ENCODE measurements around the gene RING1.

Gene RING1

DNA sequence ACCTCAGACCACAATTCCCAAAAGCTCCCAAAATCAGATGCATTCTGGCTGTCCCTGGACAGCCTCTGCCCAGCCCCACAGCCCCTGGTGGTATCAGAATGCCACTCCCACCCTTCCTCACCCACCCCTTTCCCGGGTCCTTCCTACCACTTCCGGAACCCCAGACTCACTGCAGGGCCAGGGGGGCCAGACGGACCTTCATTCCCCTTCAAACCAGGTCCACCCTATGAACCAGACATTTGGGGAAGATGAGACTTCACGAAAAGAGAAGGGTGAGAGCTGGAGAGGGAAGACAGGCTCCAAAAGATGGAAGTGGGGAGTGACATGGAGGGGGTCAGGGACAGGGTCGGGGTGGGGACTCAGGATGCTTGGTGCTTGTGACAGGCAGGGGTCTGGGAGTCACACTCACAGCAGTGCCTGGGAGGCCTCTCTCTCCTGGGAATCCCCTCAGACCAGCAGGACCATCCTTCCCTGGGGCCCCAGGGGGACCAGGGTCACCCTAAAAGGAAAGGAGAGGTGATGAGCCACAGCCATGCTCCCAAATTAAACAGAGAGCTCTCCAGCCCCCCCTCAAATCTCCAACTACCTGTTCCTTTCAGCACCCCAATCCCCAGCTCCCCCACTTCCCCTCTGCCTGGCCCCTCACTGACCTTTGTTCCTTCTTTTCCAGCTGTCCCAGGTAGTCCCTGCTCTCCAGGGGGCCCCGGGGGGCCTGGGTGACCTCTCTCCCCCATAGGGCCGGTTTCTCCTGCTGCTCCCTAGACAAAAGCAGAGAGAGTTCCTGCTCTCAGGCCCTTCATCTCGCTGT is 36.2 kb upstream of the RING1 start:
- in situ Hi-C loops (cut with MboI; ENCODE audit: low sequenced_read_pairs): no loop called here

DNA sequence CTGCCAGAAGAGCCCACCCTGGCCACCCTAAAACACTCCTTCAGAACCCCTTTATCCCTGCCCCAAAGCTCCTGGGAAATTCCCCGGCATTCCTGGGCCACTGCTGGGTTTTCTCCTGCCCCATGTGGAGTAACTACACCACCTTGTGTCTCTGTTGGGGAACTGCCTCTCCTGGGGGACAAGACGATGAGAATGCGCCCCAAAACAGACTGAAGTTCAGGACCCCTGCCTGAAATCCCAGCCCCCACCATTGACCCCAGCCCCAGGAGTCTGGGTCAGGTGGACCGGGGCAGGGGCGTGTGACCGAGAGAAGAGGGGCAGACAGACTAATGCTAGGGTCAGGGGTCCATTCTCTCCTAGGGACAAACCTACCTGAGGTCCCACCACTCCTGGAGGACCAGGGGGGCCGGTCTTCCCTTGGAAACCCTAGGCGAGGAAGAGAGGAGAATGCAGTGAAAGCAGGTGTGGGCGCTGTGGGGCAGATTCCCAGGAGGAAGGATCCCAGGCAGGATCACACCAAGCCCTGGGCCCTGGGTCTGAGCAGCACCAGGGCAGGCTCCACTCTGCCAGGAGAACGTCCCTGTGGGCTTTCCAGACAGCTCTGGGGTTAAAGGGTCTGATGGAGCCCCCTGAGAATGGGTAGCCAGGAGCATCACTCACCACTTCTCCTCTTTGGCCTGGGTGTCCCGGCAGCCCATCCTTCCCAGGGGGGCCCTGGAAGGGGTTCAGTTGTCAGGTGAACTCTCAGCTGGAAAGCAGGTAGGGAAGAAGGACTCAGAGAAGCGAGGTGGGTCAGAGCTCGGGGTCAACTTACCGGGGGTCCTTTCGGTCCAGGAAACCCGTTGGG is 35.4 kb upstream of the RING1 start:
- in situ Hi-C loops (cut with MboI; ENCODE audit: low sequenced_read_pairs): no loop called here

- in situ Hi-C loops (cut with MboI; ENCODE audit: low sequenced_read_pairs): no loop called here
These were observed 34.6 kb upstream of the RING1 start for GRCh38 chr6:33173535-33174180.

DNA sequence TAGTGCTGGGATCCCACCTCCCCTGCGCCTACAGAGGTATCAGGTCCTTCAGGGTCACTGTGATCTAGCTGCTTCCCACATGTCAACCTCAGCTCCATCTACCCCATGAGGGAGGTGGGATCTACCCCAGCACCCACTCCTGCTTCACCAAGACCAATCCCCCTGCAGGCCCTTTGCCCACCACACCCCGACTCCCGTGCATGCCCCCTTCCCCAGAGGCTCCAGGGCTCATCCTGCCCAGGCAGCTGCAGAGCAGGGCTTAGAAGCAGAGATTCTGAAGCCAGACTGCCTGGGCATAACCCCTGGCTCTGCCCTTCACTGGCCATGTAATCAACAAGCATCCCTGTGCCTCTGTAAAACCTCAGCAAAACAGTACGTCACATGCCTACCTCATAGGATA is 33.5 kb upstream of the RING1 start:
- in situ Hi-C loops (cut with MboI; ENCODE audit: low sequenced_read_pairs): no loop called here

DNA sequence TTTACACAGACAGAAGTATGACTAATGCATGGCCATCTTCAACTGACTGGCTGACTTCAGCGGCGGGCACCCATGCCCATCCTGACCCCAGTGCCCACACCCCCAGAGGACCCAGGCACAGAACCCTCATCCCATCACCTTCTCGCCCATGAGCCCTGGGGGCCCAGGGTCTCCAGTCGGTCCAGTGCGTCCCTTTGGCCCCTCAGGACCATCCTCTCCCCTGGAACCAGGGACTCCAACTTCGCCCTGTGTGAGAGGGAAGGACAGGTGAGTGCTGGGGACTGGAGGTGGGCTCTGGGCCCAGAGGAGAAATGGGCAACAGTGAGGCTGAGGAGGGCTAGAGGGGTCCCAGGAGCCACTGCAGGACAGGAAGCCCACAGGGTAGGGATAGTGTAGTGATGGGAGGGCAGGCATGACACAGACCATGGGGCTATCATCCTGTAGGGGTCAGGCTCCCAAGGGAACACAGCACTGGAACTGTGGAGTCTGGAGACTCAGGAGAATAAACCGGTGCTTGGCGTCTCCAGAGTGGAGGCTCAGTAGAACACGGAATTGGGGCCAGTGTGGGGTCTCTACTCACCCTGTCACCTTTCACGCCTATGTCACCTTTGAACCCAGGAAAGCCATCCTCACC is 32.7 kb upstream of the RING1 start:
- in situ Hi-C loops (cut with MboI; ENCODE audit: low sequenced_read_pairs): no loop called here

GRCh38 chr6:33176906-33177305 is 31.4 kb upstream of the RING1 start:
- in situ Hi-C loops (cut with MboI; ENCODE audit: low sequenced_read_pairs): no loop called here

- in situ Hi-C loops (cut with MboI; ENCODE audit: low sequenced_read_pairs): no loop called here
These were observed 30.5 kb upstream of the RING1 start for GRCh38 chr6:33177552-33178446.

DNA sequence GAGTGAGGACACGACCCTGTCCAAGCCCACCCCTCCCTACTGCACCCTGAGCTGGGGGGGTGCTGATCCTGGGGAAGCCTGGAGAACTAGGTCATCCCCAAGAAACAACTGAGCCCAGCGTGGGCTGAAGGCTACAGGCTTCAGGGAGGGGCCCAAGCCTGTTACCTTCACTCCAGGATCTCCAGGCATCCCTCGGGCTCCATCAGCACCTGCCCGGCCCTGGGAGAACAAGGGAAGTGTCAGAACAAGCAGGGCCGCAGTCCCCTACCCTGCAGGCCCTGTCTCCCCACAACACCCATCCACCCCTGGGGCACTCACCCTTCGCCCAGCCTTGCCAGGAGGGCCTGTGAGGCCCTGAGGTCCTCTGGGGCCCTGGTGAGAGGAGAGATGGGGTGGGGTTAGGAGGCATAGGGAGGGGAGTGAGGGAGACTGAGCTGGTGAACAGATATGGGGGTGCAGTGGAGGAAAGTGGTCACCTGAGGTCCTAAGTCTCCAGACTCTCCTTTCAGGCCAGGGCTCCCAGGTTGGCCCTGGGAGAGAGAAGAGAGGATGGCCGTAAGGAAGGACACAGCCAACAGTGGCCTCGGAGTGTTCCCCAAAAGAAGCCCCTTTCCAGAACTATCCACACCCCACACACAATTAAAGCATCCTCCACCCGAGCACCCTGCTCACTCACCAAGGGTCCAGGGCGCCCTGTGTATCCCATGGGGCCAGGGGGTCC is 29.4 kb upstream of the RING1 start:
- in situ Hi-C loops (cut with MboI; ENCODE audit: low sequenced_read_pairs): no loop called here

DNA sequence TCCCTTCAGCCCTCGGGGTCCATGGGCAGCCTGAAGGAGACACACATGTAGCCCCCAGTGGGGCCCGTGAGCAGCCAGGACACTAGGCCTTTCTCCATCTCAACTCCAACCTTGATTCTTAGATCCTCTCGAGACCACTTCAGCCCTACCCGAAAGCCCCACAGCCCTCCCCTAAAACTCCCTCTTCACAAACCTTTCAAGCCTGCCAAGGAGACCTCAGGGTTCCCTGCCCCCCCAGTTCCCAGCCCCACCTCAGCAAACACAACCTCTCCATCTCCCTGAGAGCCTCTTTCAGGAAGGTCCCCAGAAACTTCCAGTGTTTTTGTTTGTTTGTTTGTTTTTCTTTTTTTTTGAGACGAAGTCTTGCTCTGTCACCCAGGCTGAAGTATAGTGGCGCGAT is 27.2 kb upstream of the RING1 start:
- in situ Hi-C loops (cut with MboI; ENCODE audit: low sequenced_read_pairs): no loop called here

GRCh38 chr6:33183071-33183683 is 25.1 kb upstream of the RING1 start:
- in situ Hi-C loops (cut with MboI; ENCODE audit: low sequenced_read_pairs): no loop called here

DNA sequence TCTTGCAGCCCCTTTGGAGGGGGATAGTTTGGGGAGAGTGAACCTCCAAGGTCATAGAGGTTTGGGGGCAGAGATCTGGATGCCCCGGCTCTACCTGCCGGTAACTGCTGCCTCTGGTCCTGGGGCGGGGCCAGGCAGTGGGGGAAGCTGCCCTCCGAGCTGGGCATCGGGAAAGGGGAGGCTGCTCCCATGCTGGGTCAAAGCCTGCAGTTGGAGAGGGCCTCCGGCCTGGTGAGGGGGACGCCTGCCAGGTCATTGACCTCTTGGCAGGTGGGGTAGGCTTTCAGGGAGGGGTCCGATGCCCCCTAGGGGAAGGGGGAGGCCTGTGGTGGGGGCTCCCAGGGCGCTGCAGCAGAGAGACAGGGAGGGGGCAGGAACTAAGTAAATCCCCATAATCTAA is 23.1 kb upstream of the RING1 start:
- in situ Hi-C loops (cut with MboI; ENCODE audit: low sequenced_read_pairs): no loop called here

DNA sequence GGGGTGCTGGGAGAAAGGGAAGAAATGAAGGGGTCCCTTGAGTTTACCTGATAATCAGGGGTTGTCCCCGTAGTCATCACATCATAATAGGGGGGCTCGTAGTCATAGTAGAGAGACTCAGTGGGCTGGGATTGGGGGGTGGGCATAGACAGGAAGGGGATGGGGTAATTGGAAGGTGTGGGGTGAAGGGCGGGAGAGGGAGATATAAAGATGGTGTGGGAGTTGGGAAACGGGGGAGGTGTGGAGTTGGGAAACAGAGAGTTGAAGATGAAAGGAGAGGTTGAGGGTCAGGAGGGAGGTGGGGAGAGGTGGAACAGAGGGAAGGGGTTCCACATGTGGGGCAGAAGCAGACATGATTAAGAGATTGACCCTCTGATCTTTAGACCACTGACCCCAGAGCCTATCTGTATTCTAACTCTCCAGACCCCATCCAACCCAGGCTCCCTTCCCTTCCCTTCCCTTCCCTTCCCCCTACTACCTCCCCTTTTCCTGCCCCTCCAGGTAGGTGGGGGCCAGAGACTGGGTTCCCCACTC is 22.6 kb upstream of the RING1 start:
- in situ Hi-C loops (cut with MboI; ENCODE audit: low sequenced_read_pairs): no loop called here

DNA sequence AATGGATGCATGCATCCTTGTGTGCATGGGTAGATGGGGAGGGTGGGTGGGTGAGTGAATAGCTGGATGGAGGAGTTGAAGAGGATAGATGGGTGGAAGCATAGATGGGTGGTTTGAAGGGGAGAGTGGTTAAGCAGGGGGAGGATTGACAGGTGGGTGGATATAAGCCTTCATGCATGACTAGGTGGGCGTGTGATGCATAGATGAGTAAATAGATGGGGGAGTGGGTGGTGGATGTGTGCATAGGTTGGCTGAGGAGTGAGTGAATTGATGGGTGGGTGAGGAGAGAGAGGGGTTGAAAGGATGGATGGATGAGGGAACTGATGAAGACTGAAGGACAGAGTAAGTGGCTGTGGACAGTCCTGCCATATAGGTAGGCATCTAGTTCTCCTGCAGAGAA is 20.5 kb upstream of the RING1 start:
- in situ Hi-C loops (cut with MboI; ENCODE audit: low sequenced_read_pairs): no loop called here

DNA sequence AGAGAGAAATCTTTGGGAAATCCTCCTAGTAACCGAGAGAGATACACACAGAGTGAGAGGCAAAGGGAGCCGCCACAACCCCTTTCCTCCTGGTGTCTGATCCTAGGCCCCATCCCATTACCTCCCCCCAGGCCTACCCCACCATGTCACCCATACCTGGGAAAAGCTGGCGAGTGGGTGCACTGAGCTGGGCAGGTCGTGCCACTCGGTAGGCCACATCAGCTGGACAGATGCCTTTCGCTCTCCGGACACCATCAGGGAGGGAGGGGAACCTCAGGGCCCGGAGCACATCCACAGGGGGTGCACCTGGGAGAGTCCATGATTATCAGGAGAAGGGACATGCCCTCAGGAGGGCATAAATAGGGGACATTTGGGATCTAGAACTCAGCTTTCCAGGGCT is 19.1 kb upstream of the RING1 start:
- in situ Hi-C loops (cut with MboI; ENCODE audit: low sequenced_read_pairs): no loop called here

DNA sequence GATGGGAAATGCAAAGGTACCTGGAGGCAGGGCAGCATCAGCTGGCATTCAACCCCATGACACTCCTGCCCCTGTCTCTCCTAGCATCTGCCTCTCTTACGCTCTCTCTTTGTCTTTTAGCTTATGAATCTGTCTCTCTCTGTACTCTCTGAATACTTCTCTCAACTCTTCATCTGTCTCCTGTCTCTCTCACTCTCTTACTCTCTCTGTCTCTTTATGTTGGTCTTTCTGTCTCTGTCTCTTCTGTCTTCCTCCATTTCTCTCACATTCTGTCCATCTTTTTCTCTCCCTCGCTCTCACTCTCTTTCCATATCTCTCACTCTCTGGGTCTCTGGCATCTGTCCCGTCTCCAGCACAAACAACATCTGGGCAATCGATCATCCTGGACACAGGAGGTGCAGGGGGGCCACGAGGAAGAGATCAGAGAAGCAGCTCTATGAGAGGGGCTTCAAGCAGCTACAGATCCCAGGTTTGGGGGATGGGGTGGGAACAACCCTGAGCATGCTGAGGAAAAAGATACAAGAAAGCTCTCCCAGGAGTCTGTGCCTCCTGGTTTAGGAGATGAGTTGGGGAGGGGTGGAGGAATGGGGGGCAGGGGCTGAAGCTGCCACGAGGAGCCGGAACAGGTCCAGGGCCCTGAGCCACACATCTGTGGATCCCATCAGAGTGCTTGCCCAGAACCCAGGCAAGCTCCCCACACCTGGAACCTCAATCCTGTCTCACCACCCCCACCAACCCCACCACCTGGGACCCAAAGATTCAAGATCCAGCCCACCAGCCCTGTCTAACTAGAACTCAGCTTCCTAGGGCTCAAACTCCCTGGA is 18.5 kb upstream of the RING1 start:
- in situ Hi-C loops (cut with MboI; ENCODE audit: low sequenced_read_pairs): no loop called here

DNA sequence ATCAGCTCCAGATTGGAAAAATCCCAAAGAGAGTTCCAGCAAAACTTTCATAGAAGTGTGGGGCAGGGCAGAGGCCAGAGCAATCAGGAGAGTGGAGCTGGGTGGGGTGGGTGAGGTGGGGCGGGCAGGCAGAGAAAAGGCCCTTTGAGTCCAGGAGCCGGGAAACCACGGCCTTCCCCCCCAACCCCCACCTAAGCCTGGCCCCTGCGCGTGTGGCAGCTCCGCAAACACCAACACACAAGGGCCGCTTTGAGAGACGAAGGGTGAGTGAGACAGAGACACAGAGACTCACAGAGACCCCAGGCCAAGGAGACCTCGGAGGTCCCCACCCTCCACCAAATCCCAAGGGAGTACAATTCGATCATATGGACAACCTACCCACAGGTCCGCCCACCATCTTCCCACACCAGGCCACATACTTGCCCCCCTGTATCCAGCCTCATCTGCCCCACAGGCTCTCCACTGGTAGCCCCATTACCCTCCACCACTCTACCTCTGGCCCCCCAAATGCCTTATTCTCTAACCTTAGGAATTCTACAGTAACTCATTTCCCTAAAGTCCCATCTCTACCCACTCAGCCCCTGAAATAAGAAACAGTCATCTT is 17.7 kb upstream of the RING1 start:
- in situ Hi-C loops (cut with MboI; ENCODE audit: low sequenced_read_pairs): no loop called here

DNA sequence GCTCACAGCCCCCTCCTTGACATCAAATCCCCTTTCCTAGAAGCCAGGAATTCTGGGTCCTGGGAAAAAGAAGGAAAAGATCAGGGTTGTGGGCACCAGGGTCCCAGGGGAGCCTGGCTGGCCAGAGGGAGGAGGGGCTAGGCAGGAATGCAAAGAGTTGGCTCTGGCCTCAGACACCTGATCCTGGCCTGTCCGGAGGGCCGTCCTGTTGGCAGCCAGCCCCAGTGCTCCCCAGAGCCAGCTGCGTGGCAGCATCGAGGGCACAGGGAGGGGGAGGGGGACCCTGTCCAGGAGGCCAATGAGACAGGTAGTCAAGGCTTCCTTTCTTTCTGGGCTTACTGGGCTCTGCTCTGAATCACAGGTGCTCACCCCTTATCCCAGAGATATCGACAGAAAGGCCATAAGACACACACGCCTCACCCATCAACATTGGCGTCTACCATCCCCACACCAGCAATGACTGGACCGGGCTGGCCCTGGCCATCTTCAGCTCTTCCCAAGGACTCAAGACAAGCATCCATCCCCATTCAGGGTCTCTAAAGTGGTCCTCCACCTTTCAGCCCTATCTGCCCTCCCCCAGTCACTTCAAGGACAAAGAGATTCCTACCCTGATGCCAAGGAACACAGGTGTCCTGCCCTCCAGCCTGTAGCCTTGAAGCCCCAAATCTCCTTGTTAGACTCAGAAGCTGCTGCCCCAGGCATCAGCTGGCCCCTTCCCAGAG is 16.8 kb upstream of the RING1 start:
- in situ Hi-C loops (cut with MboI; ENCODE audit: low sequenced_read_pairs): no loop called here
